GM13977 (cell line): Measurements from ENCODE around the gene LPGAT1.
"Not testable (repeated sequence)": the region's sequence is repeated elsewhere in the genome, so short reads cannot be mapped to it uniquely, and the experiment has no call there.

ENCODE experiments used
- DNase-seq: peaks from one replicate; pipeline ENCODE4 v3.0.0; 2012; ENCODE audit warnings: low spot score
- in situ Hi-C: fragments of 300-500 bp; cut with MboI; formaldehyde crosslinking; loops from one replicate; pipeline ENCODE4 v1.12.0; 2022; ENCODE audit warnings: low sequenced_read_pairs, low pct_unique_long_range_greater_than_20kb, mixed read lengths, inconsistent platforms; ENCODE audit not compliant: unreplicated experiment
- TF ChIP-seq, protein P1 (sequence below): IDR thresholded peaks from 2 replicates; pipeline ENCODE4 v1.5.1; 2012; ENCODE audit warnings: mild to moderate bottlenecking, control low read depth; ENCODE audit not compliant: insufficient read depth; ENCODE audit errors: extremely low read depth, missing control alignments

LPGAT1 gene

DNA sequence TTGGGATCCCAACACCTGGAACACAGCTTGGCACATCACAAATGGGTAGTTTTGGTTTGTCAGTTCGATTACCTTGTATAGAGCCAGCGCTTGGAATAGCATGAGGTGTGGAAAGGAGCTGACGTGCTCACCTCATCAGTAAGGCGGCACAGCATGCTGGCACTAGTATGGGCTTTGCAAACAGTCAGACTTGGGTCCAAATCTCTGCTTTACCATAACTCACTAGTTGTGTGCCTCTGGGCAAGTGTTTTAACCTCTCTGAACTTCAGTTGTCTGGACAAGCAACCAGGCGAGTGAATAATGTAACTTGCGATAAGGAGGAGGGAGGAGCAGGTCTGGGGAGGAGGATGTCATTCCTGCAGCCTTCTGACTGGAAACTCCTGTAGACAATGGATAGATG lies 128.8 kb downstream of the LPGAT1 start:
- in situ Hi-C loops = no loop called here
- TF ChIP-seq, protein P1, sequence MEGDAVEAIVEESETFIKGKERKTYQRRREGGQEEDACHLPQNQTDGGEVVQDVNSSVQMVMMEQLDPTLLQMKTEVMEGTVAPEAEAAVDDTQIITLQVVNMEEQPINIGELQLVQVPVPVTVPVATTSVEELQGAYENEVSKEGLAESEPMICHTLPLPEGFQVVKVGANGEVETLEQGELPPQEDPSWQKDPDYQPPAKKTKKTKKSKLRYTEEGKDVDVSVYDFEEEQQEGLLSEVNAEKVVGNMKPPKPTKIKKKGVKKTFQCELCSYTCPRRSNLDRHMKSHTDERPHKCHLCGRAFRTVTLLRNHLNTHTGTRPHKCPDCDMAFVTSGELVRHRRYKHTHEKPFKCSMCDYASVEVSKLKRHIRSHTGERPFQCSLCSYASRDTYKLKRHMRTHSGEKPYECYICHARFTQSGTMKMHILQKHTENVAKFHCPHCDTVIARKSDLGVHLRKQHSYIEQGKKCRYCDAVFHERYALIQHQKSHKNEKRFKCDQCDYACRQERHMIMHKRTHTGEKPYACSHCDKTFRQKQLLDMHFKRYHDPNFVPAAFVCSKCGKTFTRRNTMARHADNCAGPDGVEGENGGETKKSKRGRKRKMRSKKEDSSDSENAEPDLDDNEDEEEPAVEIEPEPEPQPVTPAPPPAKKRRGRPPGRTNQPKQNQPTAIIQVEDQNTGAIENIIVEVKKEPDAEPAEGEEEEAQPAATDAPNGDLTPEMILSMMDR = no peak
- no peak for DNase-seq

DNA sequence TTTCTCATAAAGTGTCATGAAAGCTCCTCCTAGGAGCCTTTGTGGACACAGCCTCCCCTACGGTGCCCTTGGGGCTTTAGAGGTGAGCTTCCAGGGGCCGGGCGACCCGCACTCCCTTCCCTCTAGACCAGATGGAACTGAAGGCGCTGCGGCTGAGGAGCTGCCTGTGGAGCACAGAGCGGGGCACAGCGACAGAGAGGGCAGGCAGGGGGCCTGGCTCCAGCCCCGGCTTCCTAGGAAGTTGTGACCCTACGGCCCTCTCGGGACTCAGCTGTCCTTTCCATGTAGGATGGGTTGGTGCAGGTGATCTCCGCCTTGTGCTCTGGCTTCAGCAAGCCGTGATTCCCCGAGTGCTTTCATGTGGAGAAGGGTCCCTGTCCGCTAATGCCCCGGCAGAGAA lies 131.5 kb downstream of the LPGAT1 start:
- in situ Hi-C loops = loop anchor here (25.0 kb wide), 1 partner anchor 663 kb away; no protein-coding TSS in a partner anchor
- DNase-seq = no peak
- TF ChIP-seq, protein P1 = no peak

DNA sequence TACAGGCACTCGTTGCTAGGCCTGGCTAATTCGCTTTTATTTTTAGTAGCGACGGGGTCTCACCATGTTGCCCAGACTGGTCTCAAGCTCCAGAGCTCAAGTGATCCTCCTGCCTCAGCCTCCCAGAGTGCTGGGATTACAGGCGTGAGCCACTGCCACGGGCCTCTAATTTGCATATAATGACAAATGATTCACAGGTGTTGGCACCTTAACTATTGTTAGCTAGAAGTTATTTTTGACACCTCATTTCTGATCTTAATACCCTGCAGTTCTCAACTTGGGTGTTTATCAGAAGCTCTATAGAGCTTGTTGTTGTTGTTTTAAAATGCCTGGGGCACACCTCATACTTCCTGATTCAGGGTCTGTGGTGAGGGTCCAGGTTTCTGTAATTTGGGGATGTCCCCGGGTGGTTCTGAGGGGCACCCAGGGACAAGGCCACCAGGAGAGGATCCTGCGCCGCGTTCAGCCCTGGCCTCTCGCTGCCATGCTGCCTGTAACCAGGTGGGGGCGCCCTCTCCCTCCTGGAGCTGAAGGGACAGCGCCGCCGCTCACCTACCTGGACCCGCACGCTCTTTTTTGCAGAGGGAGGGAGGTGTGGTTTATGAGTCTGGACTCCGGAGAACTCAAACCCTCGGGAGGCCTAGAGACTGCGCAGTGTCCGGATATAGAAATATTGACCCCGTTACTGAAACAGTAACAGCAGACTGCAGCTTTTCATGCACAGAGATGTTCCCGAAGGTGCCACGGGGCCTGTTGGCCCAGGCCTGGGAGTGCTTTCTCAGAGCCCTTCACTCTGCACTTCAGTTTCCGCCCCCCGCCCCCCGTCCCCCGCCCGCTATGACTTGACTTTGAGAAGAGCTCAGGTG lies 132.2 kb downstream of the LPGAT1 start:
- TF ChIP-seq, protein P1 = peak; percentile 99
- DNase-seq = peak; percentile 74
- in situ Hi-C loops = loop anchor here (25.0 kb wide), 1 partner anchor 664 kb away; no protein-coding TSS in a partner anchor

DNA sequence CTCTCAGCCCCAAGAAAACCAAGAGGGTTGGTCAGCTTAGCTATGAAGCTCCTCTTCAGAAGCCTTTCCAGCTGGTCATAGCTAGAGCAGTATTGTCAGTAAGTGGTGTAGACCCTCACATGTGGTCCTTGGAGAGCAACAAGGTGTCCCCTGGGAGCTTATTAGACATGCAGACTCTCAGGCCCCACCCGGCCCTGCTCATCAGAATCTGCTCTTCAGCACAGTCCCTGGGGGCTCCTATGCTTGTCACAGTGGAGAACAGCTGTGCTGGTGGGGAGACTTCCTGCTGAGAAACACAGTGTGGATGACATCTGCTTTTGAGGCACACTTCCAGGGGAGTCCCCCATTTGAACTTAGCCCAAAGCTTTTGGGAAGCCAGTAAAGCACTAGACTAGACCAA lies 133.2 kb downstream of the LPGAT1 start:
- peak; percentile 56 for DNase-seq
- TF ChIP-seq, protein P1 = no peak
- in situ Hi-C loops = loop anchor here (25.0 kb wide), 1 partner anchor 665 kb away; no protein-coding TSS in a partner anchor

DNA sequence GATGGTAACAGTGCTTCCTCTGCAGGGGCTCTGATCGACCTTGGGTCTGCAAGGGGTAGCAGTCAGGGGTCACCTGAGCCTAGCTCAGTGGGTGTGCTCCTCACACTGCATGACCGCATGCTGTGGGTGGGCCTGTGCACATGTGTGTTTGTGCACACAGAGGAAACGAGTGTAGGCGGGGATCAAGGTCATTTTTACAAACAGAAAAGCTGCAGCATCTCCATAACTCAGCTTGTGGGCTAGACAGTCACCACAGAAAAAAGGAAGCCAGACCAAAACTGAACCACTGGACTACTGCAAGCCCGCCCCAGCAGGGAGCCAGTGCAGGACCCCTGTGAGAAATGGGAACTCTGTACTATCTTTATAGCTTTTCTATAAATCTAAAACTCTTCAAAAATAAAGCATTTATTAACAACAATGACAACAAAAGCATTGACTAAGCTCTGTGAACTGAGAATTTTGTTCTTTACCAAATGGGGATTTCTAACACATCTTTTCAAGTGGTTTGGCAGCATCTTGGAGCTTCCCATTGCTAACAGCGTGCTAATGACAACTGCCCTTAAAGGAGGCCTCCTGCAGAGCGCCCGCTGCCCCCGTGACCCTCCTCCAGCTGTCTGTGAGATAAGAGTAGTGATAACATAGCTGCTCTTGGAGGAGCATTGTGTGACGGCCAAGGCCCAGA lies 135.3 kb downstream of the LPGAT1 start:
- TF ChIP-seq, protein P1 = no peak
- in situ Hi-C loops = loop anchor here (25.0 kb wide), 1 partner anchor 667 kb away; no protein-coding TSS in a partner anchor
- DNase-seq = peak; percentile 58

DNA sequence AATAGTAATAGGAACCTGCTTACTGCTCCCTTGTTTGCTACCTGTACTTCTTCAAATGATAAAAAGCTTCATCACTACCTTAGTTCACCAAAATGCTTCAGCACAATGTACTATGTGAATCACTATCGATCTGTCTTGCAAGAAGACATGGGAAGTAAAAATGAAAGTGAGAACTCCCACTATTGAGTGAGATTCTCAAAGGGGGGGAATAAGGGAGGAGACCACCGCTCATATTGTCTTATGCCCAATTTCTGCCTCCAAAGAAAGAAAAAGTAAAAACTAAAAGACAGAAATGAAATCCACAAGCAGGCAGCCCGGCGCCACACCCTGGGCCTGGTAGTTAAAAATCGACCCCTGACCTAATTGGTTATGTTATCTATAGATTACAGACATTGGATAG lies 136.7 kb downstream of the LPGAT1 start:
- not testable (repeated sequence) for DNase-seq
- in situ Hi-C loops = loop anchor here (25.0 kb wide), 1 partner anchor 668 kb away; no protein-coding TSS in a partner anchor
